ENCODE data around the gene TEX29. TPM values are rescaled to one million over a fixed set of nuclear protein-coding genes. Genes with fewer than 3 reads are reported as not detected.

The TEX29 gene
- total and polyA plus RNA-seq, 10 of the 15 experiments (the other 5 are each of a cell fraction or from before 2014, with no cell fraction given), result 0.14 to 0.30 (median 0.22) TPM; not detected in 7

DNA sequence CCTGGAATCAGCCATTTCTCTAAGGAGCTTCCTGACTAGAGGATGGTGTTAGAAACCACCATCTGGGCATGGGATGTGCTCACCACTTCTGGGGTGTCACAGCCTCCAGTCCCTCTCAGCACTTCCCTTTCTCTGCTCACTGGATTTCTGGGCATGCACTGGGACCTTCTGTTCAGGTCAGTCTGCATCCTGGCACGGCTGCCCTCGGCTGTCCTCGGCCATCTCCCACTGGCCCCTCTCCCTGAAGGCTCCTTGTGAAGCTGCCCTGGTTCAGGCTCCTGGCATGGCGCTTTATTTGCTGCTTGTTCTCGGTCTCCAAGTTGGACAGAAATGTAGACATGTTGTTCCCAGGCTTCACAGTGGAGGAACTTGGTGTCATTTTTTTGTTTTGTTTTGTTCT, 60.0 kb downstream of the TEX29 start:
- no peaks in the 10 kb centered on the region for H4K20me1 ChIP-seq (ENCODE audit: control insufficient read depth, insufficient read depth)
- RAD21 ChIA-PET (ENCODE audit: unreplicated experiment), result no interaction called here
- no peak overlapping the region for H3K4me2 ChIP-seq (ENCODE audit: control insufficient read depth, insufficient read depth)
- no peak for DNase-seq (ENCODE audit: low read depth, low spot score)
- H3K36me3 ChIP-seq (ENCODE audit: control insufficient read depth in 2 of 2, insufficient read depth in 2 of 2, low read length in 1 of 2), result no peaks in the 10 kb centered on the region
- H3K27ac ChIP-seq (ENCODE audit: control insufficient read depth, insufficient read depth), result no peak overlapping the region
- SMC1A ChIA-PET (ENCODE audit: uncharacterized antibody, unreplicated experiment), result interaction anchor here (0.6 kb wide), 1 partner anchor 15 kb away, joined by 3 read pairs; no protein-coding TSS in a partner anchor
- H3K4me3 ChIP-seq, result no peak overlapping the region
- no peaks in the 10 kb centered on the region for H3K79me2 ChIP-seq (ENCODE audit: control insufficient read depth, insufficient read depth, low read length)
- ATAC-seq, result no peak
- BruUV-seq (replicated peaks), result no TSS peak
- no peak overlapping the region for H3K9ac ChIP-seq (ENCODE audit: control insufficient read depth, insufficient read depth, low read length)
- H3K4me1 ChIP-seq (ENCODE audit: control insufficient read depth, insufficient read depth, low read length), result no peaks in the 10 kb centered on the region
- POLR2A ChIA-PET, result no interaction called here
- no peaks in the 10 kb centered on the region for H3K27me3 ChIP-seq (replicated peaks in 1 of 2; ENCODE audit: control insufficient read depth in 2 of 2, insufficient read depth in 2 of 2, low read length in 1 of 2)
- intact Hi-C loops (cut with micrococcal nuclease; ENCODE audit: unreplicated experiment), result no loop called here
- TF ChIP-seq SMARCA5 (IDR thresholded peaks at IDR 0.05), result no peak
- TF ChIP-seq NBN (IDR thresholded peaks at IDR 0.05), result no peak
- no peak for TF ChIP-seq ASH2L (IDR thresholded peaks at IDR 0.05; ENCODE audit: borderline replicate concordance, low read depth)
- TF ChIP-seq, protein P1, sequence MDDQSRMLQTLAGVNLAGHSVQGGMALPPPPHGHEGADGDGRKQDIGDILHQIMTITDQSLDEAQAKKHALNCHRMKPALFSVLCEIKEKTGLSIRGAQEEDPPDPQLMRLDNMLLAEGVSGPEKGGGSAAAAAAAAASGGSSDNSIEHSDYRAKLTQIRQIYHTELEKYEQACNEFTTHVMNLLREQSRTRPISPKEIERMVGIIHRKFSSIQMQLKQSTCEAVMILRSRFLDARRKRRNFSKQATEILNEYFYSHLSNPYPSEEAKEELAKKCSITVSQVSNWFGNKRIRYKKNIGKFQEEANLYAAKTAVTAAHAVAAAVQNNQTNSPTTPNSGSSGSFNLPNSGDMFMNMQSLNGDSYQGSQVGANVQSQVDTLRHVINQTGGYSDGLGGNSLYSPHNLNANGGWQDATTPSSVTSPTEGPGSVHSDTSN (IDR thresholded peaks at IDR 0.05; ENCODE audit: insufficient replicate concordance, low read depth, low read length), result no peak
- no peak for TF ChIP-seq KAT2A (conservative IDR thresholded peaks at IDR 0.05; ENCODE audit: control insufficient read depth, low read depth, low read length)
- no peak for TF ChIP-seq ZBED1 (IDR thresholded peaks at IDR 0.05; ENCODE audit: borderline replicate concordance)
- no peak for TF ChIP-seq SUZ12 (IDR thresholded peaks at IDR 0.05; ENCODE audit: unreplicated experiment)
- TF ChIP-seq CEBPB (IDR thresholded peaks at IDR 0.05; ENCODE audit: borderline replicate concordance in 1 of 2, low read depth in 2 of 2, low read length in 2 of 2), result no peak
- TF ChIP-seq BACH1 (IDR thresholded peaks at IDR 0.05; ENCODE audit: borderline replicate concordance), result no peak
- TF ChIP-seq BMI1 (IDR thresholded peaks at IDR 0.05; ENCODE audit: borderline replicate concordance), result no peak
- TF ChIP-seq RFX5 (IDR thresholded peaks at IDR 0.05; ENCODE audit: low read depth, low read length), result no peak
- in situ Hi-C loops (cut with MboI), result no loop called here
- H2AFZ ChIP-seq (ENCODE audit: control insufficient read depth, low read depth, low read length), result no peak overlapping the region
- no peak for FAIRE-seq
- WGBS (ENCODE audit: insufficient coverage, insufficient replicate concordance, low lambda C conversion rate, missing lambda C conversion rate), result 24% methylated on average over 5 of the region's 5 CpGs
- no peaks in the 10 kb centered on the region; the same call in 2 of the 3 replicates for H3K9me3 ChIP-seq (replicated peaks; ENCODE audit: control insufficient read depth, insufficient read depth, low read length)
- CTCF ChIA-PET, result no interaction called here

All from GM12878 (cell line).